SK-N-SH (cell line): Measurements from ENCODE around the gene KRT39.

Experiments used
- EP300 ChIP-seq, 2 experiments: IDR thresholded peaks; 2 replicates each; pipeline versions ENCODE4 v1.4.0 to v1.6.1; 2012; ENCODE audit warnings: borderline replicate concordance in 1 of 2, low read depth in 1 of 2, low read length in 1 of 2
- EZH2phosphoT487 ChIP-seq: fragments of 200-600 bp; sonication (generic); IDR thresholded peaks from 2 replicates; pipeline ENCODE4 v1.6.1; 2017; ENCODE audit warnings: low read depth, mixed run types, mild to moderate bottlenecking, antibody characterized with exemption, moderate library complexity, borderline replicate concordance
- JUND ChIP-seq: IDR thresholded peaks from 2 replicates; pipeline ENCODE4 v1.4.0; 2012
- MXI1 ChIP-seq: IDR thresholded peaks from 2 replicates; pipeline ENCODE4 v1.6.1; 2012; ENCODE audit warnings: mild to moderate bottlenecking, low read depth, low read length, improper control_type of control experiment
- POLR2AphosphoS5 ChIP-seq: IDR thresholded peaks from 2 replicates; pipeline ENCODE4 v1.6.1; 2012; ENCODE audit warnings: low read depth, low read length
- RAD21 ChIP-seq: IDR thresholded peaks from 2 replicates; pipeline ENCODE4 v1.6.1; 2012; ENCODE audit warnings: mild to moderate bottlenecking, low read length
- SMC3 ChIP-seq: IDR thresholded peaks from 2 replicates; pipeline ENCODE4 v1.6.1; 2012; ENCODE audit warnings: low read depth, low read length, improper control_type of control experiment
- TAF1 ChIP-seq: IDR thresholded peaks from 2 replicates; pipeline ENCODE4 v1.6.1; 2012; ENCODE audit warnings: low read depth, mild to moderate bottlenecking, low read length, moderate library complexity, borderline replicate concordance
- TF ChIP-seq, protein P1 (sequence below): fragments of 200-600 bp; sonication (generic); IDR thresholded peaks from 2 replicates; pipeline ENCODE4 v1.6.1; 2017; ENCODE audit warnings: antibody characterized with exemption, mild to moderate bottlenecking, moderate library complexity
- TF ChIP-seq, protein P2 (sequence below): IDR thresholded peaks from 2 replicates; pipeline ENCODE4 v1.4.0; 2012; ENCODE audit warnings: low read depth
- TF ChIP-seq, protein P3 (sequence below): IDR thresholded peaks from 2 replicates; pipeline ENCODE4 v1.6.1; 2012; ENCODE audit warnings: mild to moderate bottlenecking, low read depth, low read length, moderate library complexity
- TF ChIP-seq, protein P4 (sequence below): IDR thresholded peaks from 2 replicates; pipeline ENCODE4; 2012

DNA sequence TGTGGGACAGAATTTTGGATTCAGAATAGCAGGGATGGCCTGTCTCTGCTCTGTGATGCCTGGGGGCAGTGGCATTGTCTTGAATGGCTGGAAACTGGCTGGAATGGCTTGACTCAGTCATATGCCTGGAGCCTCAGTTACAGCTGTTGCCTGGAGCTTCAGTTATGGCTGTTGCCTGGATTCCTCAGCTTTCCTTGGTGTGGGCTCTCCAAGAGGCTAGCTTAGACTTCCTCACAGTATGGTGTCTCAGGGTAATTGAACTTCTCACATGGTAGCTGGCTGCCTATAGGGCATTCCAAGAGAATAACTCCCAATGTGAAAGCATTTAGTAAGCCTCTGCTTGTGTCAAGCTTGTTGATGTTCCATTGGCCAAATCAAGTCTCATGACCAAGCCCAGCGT, 50.4 kb downstream of the KRT39 start:
- TF ChIP-seq SMC3 (no peak), MXI1 (no peak), EP300 (IDR thresholded peaks at IDR 0.05; ENCODE audit: borderline replicate concordance in 1 of 2, low read depth in 1 of 2, low read length in 1 of 2) (no peak), TAF1 (no peak), EZH2phosphoT487 (no peak), RAD21 (no peak), POLR2AphosphoS5 (no peak), JUND (no peak)
- TF ChIP-seq, protein P1, sequence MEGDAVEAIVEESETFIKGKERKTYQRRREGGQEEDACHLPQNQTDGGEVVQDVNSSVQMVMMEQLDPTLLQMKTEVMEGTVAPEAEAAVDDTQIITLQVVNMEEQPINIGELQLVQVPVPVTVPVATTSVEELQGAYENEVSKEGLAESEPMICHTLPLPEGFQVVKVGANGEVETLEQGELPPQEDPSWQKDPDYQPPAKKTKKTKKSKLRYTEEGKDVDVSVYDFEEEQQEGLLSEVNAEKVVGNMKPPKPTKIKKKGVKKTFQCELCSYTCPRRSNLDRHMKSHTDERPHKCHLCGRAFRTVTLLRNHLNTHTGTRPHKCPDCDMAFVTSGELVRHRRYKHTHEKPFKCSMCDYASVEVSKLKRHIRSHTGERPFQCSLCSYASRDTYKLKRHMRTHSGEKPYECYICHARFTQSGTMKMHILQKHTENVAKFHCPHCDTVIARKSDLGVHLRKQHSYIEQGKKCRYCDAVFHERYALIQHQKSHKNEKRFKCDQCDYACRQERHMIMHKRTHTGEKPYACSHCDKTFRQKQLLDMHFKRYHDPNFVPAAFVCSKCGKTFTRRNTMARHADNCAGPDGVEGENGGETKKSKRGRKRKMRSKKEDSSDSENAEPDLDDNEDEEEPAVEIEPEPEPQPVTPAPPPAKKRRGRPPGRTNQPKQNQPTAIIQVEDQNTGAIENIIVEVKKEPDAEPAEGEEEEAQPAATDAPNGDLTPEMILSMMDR: no peak
- TF ChIP-seq, protein P2, sequence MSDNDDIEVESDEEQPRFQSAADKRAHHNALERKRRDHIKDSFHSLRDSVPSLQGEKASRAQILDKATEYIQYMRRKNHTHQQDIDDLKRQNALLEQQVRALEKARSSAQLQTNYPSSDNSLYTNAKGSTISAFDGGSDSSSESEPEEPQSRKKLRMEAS: no peak
- TF ChIP-seq, protein P3, sequence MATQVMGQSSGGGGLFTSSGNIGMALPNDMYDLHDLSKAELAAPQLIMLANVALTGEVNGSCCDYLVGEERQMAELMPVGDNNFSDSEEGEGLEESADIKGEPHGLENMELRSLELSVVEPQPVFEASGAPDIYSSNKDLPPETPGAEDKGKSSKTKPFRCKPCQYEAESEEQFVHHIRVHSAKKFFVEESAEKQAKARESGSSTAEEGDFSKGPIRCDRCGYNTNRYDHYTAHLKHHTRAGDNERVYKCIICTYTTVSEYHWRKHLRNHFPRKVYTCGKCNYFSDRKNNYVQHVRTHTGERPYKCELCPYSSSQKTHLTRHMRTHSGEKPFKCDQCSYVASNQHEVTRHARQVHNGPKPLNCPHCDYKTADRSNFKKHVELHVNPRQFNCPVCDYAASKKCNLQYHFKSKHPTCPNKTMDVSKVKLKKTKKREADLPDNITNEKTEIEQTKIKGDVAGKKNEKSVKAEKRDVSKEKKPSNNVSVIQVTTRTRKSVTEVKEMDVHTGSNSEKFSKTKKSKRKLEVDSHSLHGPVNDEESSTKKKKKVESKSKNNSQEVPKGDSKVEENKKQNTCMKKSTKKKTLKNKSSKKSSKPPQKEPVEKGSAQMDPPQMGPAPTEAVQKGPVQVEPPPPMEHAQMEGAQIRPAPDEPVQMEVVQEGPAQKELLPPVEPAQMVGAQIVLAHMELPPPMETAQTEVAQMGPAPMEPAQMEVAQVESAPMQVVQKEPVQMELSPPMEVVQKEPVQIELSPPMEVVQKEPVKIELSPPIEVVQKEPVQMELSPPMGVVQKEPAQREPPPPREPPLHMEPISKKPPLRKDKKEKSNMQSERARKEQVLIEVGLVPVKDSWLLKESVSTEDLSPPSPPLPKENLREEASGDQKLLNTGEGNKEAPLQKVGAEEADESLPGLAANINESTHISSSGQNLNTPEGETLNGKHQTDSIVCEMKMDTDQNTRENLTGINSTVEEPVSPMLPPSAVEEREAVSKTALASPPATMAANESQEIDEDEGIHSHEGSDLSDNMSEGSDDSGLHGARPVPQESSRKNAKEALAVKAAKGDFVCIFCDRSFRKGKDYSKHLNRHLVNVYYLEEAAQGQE: no peak
- TF ChIP-seq, protein P4, sequence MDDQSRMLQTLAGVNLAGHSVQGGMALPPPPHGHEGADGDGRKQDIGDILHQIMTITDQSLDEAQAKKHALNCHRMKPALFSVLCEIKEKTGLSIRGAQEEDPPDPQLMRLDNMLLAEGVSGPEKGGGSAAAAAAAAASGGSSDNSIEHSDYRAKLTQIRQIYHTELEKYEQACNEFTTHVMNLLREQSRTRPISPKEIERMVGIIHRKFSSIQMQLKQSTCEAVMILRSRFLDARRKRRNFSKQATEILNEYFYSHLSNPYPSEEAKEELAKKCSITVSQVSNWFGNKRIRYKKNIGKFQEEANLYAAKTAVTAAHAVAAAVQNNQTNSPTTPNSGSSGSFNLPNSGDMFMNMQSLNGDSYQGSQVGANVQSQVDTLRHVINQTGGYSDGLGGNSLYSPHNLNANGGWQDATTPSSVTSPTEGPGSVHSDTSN: no peak
